ENCODE results near the gene WDR70.

- TF ChIP-seq CTCF (IDR thresholded peaks at IDR 0.05) (no peak), POLR2A (IDR thresholded peaks at IDR 0.05) (no peak), EP300 (IDR thresholded peaks at IDR 0.05; ENCODE audit: low read depth) (no peak), POLR2AphosphoS5 (IDR thresholded peaks at IDR 0.05) (no peak)
Measured at GRCh38 chr5:37787742-37788141, 408.6 kb downstream of the WDR70 start.

Data from transverse colon (tissue), 4 donors.